ENCODE data around the gene IFT43.

IFT43 gene

GRCh38 chr14:76109087-76109880 is 123.7 kb downstream of the IFT43 start:
- DNase-seq (ENCODE audit: low spot score): no peak

GRCh38 chr14:76112889-76113624 is 127.5 kb downstream of the IFT43 start:
- no peak for DNase-seq (ENCODE audit: low spot score)

- DNase-seq (ENCODE audit: low spot score): no peak
Observed at GRCh38 chr14:76113691-76114090, 128.1 kb downstream of the IFT43 start.

GRCh38 chr14:76115010-76115422 is 129.5 kb downstream of the IFT43 start:
- DNase-seq (ENCODE audit: low spot score): no peak

- DNase-seq (ENCODE audit: low spot score): no peak
Observed at GRCh38 chr14:76117789-76118484, 132.4 kb downstream of the IFT43 start.

- no peak for DNase-seq (ENCODE audit: low spot score)
Observed at GRCh38 chr14:76118594-76118993, 133.0 kb downstream of the IFT43 start.

- DNase-seq (ENCODE audit: low spot score): no peak
Observed at GRCh38 chr14:76121089-76121748, 135.7 kb downstream of the IFT43 start.

- DNase-seq (ENCODE audit: low spot score): no peak
Observed at GRCh38 chr14:76123426-76124225, 138.1 kb downstream of the IFT43 start.

GRCh38 chr14:76125511-76125910 is 139.9 kb downstream of the IFT43 start:
- DNase-seq (ENCODE audit: low spot score): no peak

GRCh38 chr14:76126076-76126475 is 140.5 kb downstream of the IFT43 start:
- peak; percentile 23 for DNase-seq (ENCODE audit: low spot score)

- DNase-seq (ENCODE audit: low spot score): peak; percentile 23
Observed at GRCh38 chr14:76129851-76130576, 144.5 kb downstream of the IFT43 start.

- DNase-seq (ENCODE audit: low spot score): peak; percentile 54
Observed at GRCh38 chr14:76131071-76131965, 145.8 kb downstream of the IFT43 start.

GRCh38 chr14:76133103-76133502 is 147.5 kb downstream of the IFT43 start:
- DNase-seq (ENCODE audit: low spot score): no peak

Measured in left forelimb (tissue), 1 donor.